Mesenchymal stem cell (in vitro differentiated cells and primary cell): ENCODE measurements around the gene CDK1.
A peak's percentile ranks its signal among the peaks of the same experiment; 100 is the strongest.

Experiments used
- DNase-seq: peaks from one replicate; pipeline ENCODE4 v3.0.0-alpha.2; 2013
- H2AFZ ChIP-seq: one replicate; pipeline ENCODE4 v1.6.1; 2013; ENCODE audit warnings: low read depth, mild to moderate bottlenecking, control low read depth, inconsistent platforms, low read length, moderate library complexity
- H2AK5ac ChIP-seq: 2 replicates; pipeline ENCODE4 v1.6.1; 2013; ENCODE audit warnings: low read length, moderate library complexity, mild to moderate bottlenecking, inconsistent platforms; ENCODE audit not compliant: severe bottlenecking
- H2BK120ac ChIP-seq: one replicate; pipeline ENCODE4 v1.6.1; 2013; ENCODE audit warnings: low read depth, mild to moderate bottlenecking, inconsistent platforms, low read length, moderate library complexity
- H2BK12ac ChIP-seq, 2 experiments: one replicate each; pipeline ENCODE4 v1.6.1; 2013; ENCODE audit warnings: inconsistent platforms in 2 of 2, low read length in 2 of 2, mild to moderate bottlenecking in 2 of 2, moderate library complexity in 2 of 2, control low read depth in 1 of 2
- H2BK15ac ChIP-seq: one replicate; pipeline ENCODE4 v1.6.1; 2013; ENCODE audit warnings: mild to moderate bottlenecking, low read depth, inconsistent platforms; ENCODE audit not compliant: poor library complexity, severe bottlenecking
- H2BK5ac ChIP-seq: 2 replicates; pipeline ENCODE4 v1.6.1; 2013; ENCODE audit warnings: low read depth, mild to moderate bottlenecking, low read length, control low read depth, inconsistent platforms; ENCODE audit not compliant: poor library complexity, severe bottlenecking
- H3K14ac ChIP-seq, 2 experiments: one replicate each; pipeline ENCODE4 v1.6.1; 2013; ENCODE audit warnings: inconsistent platforms in 2 of 2, low read length in 2 of 2, control low read depth in 1 of 2, mild to moderate bottlenecking in 1 of 2, moderate library complexity in 1 of 2
- H3K18ac ChIP-seq, 2 experiments: one replicate each; pipeline ENCODE4 v1.6.1; 2013; ENCODE audit warnings: inconsistent platforms in 2 of 2, low read length in 2 of 2, control low read depth in 1 of 2, low read depth in 1 of 2, mild to moderate bottlenecking in 1 of 2
- H3K23ac ChIP-seq, 2 experiments: one replicate each; pipeline ENCODE4 v1.6.1; 2013; ENCODE audit warnings: inconsistent platforms in 2 of 2, low read length in 2 of 2, mild to moderate bottlenecking in 2 of 2, moderate library complexity in 2 of 2, control low read depth in 1 of 2
- H3K27ac ChIP-seq: 2 replicates; pipeline ENCODE4 v1.5.1; 2013; ENCODE audit warnings: mild to moderate bottlenecking, moderate library complexity, low read length, control low read depth, inconsistent platforms; ENCODE audit not compliant: poor library complexity, severe bottlenecking
- H3K27me3 ChIP-seq, 2 experiments: 2 replicates each; pipeline versions ENCODE4 v1.6.1 to v1.7.0; 2013; ENCODE audit warnings: low read length in 2 of 2, mild to moderate bottlenecking in 2 of 2, moderate library complexity in 2 of 2, control low read depth in 1 of 2, inconsistent platforms in 1 of 2; ENCODE audit not compliant: control insufficient read depth in 1 of 2, insufficient read depth in 1 of 2
- H3K36me3 ChIP-seq, 2 experiments: 2 replicates each; pipeline versions ENCODE4 v1.6.1 to v1.7.0; 2013; ENCODE audit warnings: low read length in 2 of 2, control low read depth in 1 of 2, inconsistent platforms in 1 of 2, low read depth in 1 of 2, mild to moderate bottlenecking in 1 of 2; ENCODE audit not compliant: insufficient read depth in 2 of 2, control insufficient read depth in 1 of 2
- H3K4ac ChIP-seq, 2 experiments: one replicate each; pipeline ENCODE4 v1.6.1; 2013; ENCODE audit warnings: inconsistent platforms in 2 of 2, low read length in 2 of 2, mild to moderate bottlenecking in 2 of 2, moderate library complexity in 2 of 2, control low read depth in 1 of 2, low read depth in 1 of 2
- H3K4me1 ChIP-seq: 2 replicates; pipeline ENCODE4 v1.6.1; 2013; ENCODE audit warnings: low read depth, low read length, control low read depth; ENCODE audit not compliant: control insufficient read depth, insufficient read depth
- H3K4me2 ChIP-seq: 2 replicates; pipeline ENCODE4 v1.6.1; 2013; ENCODE audit warnings: low read length, mild to moderate bottlenecking, inconsistent platforms; ENCODE audit not compliant: poor library complexity, severe bottlenecking
- H3K4me3 ChIP-seq, 2 experiments: 2 replicates each; pipeline versions ENCODE4 v1.5.1 to v1.7.0; 2013; ENCODE audit warnings: low read length in 2 of 2, mild to moderate bottlenecking in 2 of 2, control low read depth in 1 of 2, low read depth in 1 of 2; ENCODE audit not compliant: insufficient read depth in 1 of 2
- H3K79me1 ChIP-seq: replicated peaks from 2 replicates; pipeline ENCODE4 v1.6.1; 2013; ENCODE audit warnings: mild to moderate bottlenecking, control low read depth, low read length, inconsistent platforms; ENCODE audit not compliant: poor library complexity, severe bottlenecking
- H3K9ac ChIP-seq: 2 replicates; pipeline ENCODE4 v1.7.0; 2013; ENCODE audit warnings: mild to moderate bottlenecking, low read length, moderate library complexity
- H3K9me3 ChIP-seq: 2 replicates; pipeline ENCODE4 v1.7.0; 2013; ENCODE audit warnings: mild to moderate bottlenecking, low read length; ENCODE audit not compliant: control insufficient read depth
- H4K8ac ChIP-seq: one replicate; pipeline ENCODE4 v1.6.1; 2013; ENCODE audit warnings: inconsistent platforms, mild to moderate bottlenecking, low read length, moderate library complexity
- H4K91ac ChIP-seq: one replicate; pipeline ENCODE4 v1.6.1; 2013; ENCODE audit warnings: mild to moderate bottlenecking, low read length, inconsistent platforms
- WGBS: methylation state at CpG from one replicate; pipeline ENCODE4 v1.1.7; 2013; ENCODE audit warnings: mixed read lengths; 5-methylcytosine and 5-hydroxymethylcytosine counted together

CDK1 gene

DNA sequence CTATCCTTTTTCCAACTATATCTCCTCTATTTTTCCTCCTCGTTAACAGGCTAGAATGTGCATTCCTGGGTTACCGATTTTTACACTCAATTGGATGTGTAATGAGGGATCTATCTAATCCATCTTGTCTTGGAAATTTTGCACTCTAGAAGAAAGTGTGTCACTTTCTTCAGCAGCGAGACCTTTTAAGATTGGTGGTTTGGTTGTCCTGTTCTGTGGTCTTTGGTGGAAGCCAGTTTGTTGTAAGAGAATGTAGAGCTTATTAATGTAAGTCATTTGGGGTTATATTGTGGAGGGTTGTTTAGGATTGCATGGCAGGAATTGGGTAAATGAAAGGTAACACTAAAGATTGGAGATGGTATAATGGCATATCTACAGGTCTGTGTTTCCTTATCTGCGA lies 16.7 kb downstream of the CDK1 start:
- no peak overlapping the region for H3K27ac ChIP-seq
- H3K9ac ChIP-seq = no peak overlapping the region
- no peak overlapping the region for H2AFZ ChIP-seq
- 99% methylated on average over 4 of the region's 4 CpGs for WGBS
- no peak overlapping the region for H2BK120ac ChIP-seq
- no peak overlapping the region for H3K4me2 ChIP-seq
- H2BK5ac ChIP-seq = no peak overlapping the region
- H3K4ac ChIP-seq = no peak overlapping the region
- no peak overlapping the region for H4K8ac ChIP-seq
- H3K9me3 ChIP-seq = no peaks in the 10 kb centered on the region
- H3K14ac ChIP-seq = no peak overlapping the region
- no peak overlapping the region for H2BK15ac ChIP-seq
- H2AK5ac ChIP-seq = no peak overlapping the region
- no peak overlapping the region for H2BK12ac ChIP-seq
- no peak overlapping the region for H3K23ac ChIP-seq
- no peaks in the 10 kb centered on the region for H3K36me3 ChIP-seq
- H3K79me1 ChIP-seq = peaks cover 8% of the 10 kb centered on the region
- no peak overlapping the region for H3K18ac ChIP-seq
- H4K91ac ChIP-seq = no peak overlapping the region
- H3K4me1 ChIP-seq = peaks cover 2% of the 10 kb centered on the region
- no peaks in the 10 kb centered on the region for H3K27me3 ChIP-seq
- no peak overlapping the region for H3K4me3 ChIP-seq
- DNase-seq = no peak

- Histone ChIP-seq H3K36me3 (no peaks in the 10 kb centered on the region), H4K91ac (no peak overlapping the region), H3K9me3 (no peaks in the 10 kb centered on the region), H3K9ac (no peak overlapping the region), H2BK5ac (no peak overlapping the region), H3K14ac (no peak overlapping the region), H3K27ac (no peak overlapping the region), H2BK120ac (no peak overlapping the region), H3K4me1 (no peaks in the 10 kb centered on the region), H2AK5ac (no peak overlapping the region), H3K4ac (no peak overlapping the region), H3K4me2 (no peak overlapping the region), H3K27me3 (no peaks in the 10 kb centered on the region), H3K79me1 (peaks cover 6% of the 10 kb centered on the region), H3K23ac (no peak overlapping the region), H3K4me3 (no peak overlapping the region), H4K8ac (no peak overlapping the region), H3K18ac (no peak overlapping the region), H2AFZ (no peak overlapping the region), H2BK15ac (no peak overlapping the region), H2BK12ac (no peak overlapping the region)
- 98% methylated on average over 2 of the region's 3 CpGs for WGBS
- no peak for DNase-seq
Measured at GRCh38 chr10:60795465-60796202, 17.4 kb downstream of the CDK1 start.

GRCh38 chr10:60796481-60796880 lies 18.2 kb downstream of the CDK1 start:
- H3K18ac ChIP-seq = no peak overlapping the region
- no peak overlapping the region for H2BK5ac ChIP-seq
- no peak overlapping the region for H2AK5ac ChIP-seq
- H3K4me2 ChIP-seq = no peak overlapping the region
- no peak overlapping the region for H2BK15ac ChIP-seq
- no peak overlapping the region for H3K4me3 ChIP-seq
- H3K27ac ChIP-seq = no peak overlapping the region
- peak overlapping the region in 1 of 2 experiments; percentile 3 for H2BK12ac ChIP-seq
- H3K4me1 ChIP-seq = no peaks in the 10 kb centered on the region
- no peak overlapping the region for H3K23ac ChIP-seq
- no peak overlapping the region for H3K9ac ChIP-seq
- no peaks in the 10 kb centered on the region for H3K27me3 ChIP-seq
- DNase-seq = no peak
- 96% methylated on average over 1 of the region's 1 CpG for WGBS
- no peaks in the 10 kb centered on the region for H3K9me3 ChIP-seq
- peaks cover 6% of the 10 kb centered on the region for H3K79me1 ChIP-seq
- H3K14ac ChIP-seq = no peak overlapping the region
- H3K4ac ChIP-seq = no peak overlapping the region
- no peak overlapping the region for H4K91ac ChIP-seq
- no peak overlapping the region for H4K8ac ChIP-seq
- no peak overlapping the region for H2AFZ ChIP-seq
- H2BK120ac ChIP-seq = no peak overlapping the region
- H3K36me3 ChIP-seq = no peaks in the 10 kb centered on the region

DNA sequence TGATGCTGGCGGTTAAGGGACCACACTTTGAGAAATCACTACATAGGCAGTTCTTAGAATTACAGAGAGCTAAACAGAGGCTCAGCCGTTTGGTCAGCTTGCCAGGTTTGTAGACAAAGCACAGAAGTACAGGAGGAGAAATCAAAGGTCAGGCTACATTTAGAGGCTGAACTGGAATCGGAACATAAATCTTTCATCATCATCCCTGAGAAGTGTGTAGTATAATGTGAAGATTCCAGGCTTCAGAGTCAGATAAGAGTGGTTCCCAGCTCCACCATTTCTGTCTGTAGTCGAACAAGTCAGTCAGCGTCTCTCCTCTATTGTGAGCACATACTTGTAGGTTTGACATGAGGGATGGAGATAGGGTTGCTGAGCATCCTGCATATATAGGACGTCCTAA lies 18.9 kb downstream of the CDK1 start:
- Histone ChIP-seq H3K14ac (no peak overlapping the region), H3K4ac (no peak overlapping the region), H3K27me3 (no peaks in the 10 kb centered on the region), H4K91ac (no peak overlapping the region), H2BK5ac (no peak overlapping the region), H3K9me3 (no peaks in the 10 kb centered on the region), H2BK120ac (no peak overlapping the region), H2BK15ac (no peak overlapping the region), H2AK5ac (no peak overlapping the region), H3K4me3 (no peak overlapping the region), H3K9ac (no peak overlapping the region), H3K18ac (peak overlapping the region in 1 of 2 experiments; percentile 10), H2AFZ (no peak overlapping the region), H2BK12ac (peak overlapping the region in 1 of 2 experiments; percentile 3), H3K23ac (no peak overlapping the region), H3K4me1 (no peaks in the 10 kb centered on the region), H3K27ac (no peak overlapping the region), H3K4me2 (no peak overlapping the region), H4K8ac (no peak overlapping the region), H3K36me3 (no peaks in the 10 kb centered on the region), H3K79me1 (peaks cover 6% of the 10 kb centered on the region)
- DNase-seq = peak; percentile 29
- 79% methylated on average over 6 of the region's 6 CpGs for WGBS
